Left cardiac atrium (tissue), 4 donors: ENCODE data around the gene GATA2. TPM values are rescaled to one million over a fixed set of nuclear protein-coding genes. Genes with fewer than 3 reads are reported as not detected.

Source experiments
- ATAC-seq, 2 donors: fragments of 200-7000 bp; cut with Tn5 transposase; one replicate each; pipeline ENCODE4 v1.9.1; 2020; ENCODE audit warnings: mild to moderate bottlenecking in 2 of 2, moderate library complexity in 2 of 2
- DNase-seq: peaks from one replicate; pipeline ENCODE4 v3.0.0-alpha.2; 2020
- intact Hi-C, 2 donors: fragments of 100-400 bp; cut with DNase I; formaldehyde crosslinking; loops; one replicate each; pipeline versions ENCODE4 v1.14.1 to v1.15.1; 2022 to 2023
- total RNA-seq, 2 donors: library from RNA; stranded (reverse); fragmentation: NEBNext Ultra II Directional; extraction: Animal tissue kit (Norgen Biotek cat#: 25700); gene quantifications; one replicate each; pipeline ENCODE4 v1.2.1, GENCODE V29; 2021
- donor health status: DM: no; HTN: yes; CAD: no.
- donor health status: DM: no; HTN: yes; CAD: no; lungs with severe emphysema.
- donor health status: DM: yes; HTN: yes; CAD: no.
- donor health status: Dilated cardiomyopathy.

The GATA2 gene
- total RNA-seq, 2 donors from 2014 or later: 8.9 to 23.8 TPM

DNA sequence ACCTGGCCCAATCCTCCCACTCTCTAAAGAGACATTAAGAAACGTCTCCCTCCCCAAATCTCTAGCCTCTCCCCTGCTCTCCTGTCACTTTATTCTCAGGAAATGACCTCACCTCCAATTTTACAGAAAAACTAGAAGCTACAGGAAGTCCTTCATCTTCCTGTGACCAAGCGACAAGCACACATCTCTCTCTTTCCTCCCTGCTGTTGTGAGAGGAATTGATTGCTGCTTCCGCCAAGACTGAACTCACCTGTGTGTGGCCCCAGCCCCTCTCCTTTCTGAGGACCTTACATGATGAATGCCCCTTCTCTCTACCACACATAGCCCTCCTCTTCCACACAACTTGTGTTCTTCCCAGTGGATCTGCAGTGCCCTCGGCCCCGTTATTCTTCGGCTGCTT is 44.5 kb downstream of the GATA2 start:
- no peak for ATAC-seq

DNA sequence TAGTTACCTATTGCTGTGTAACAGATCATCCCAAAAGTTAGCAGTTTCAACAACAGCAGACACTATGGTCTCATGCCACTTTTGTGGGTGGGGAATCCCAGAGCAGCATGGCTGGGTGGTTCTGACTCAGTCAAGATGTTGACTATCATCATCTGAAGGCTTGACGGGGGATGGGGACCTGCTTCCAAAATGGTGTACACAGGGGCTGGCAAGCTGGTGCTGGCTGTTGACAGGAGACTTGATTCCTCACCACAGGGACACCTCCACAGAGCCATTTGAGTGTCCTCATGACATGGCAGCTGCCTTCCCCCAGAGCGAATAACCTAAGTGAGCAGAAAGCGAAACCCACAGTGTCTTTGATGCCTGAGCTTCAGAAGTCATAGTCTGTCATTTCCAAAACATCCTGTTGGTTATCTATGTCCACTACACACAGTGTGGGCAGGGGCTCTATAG is 45.4 kb downstream of the GATA2 start:
- DNase-seq: no peak
- intact Hi-C loops: no loop called here
- no peak for ATAC-seq

More for the DNA sequence above, 44.5 kb downstream of the GATA2 start:
- DNase-seq: no peak
- intact Hi-C loops: no loop called here

DNA sequence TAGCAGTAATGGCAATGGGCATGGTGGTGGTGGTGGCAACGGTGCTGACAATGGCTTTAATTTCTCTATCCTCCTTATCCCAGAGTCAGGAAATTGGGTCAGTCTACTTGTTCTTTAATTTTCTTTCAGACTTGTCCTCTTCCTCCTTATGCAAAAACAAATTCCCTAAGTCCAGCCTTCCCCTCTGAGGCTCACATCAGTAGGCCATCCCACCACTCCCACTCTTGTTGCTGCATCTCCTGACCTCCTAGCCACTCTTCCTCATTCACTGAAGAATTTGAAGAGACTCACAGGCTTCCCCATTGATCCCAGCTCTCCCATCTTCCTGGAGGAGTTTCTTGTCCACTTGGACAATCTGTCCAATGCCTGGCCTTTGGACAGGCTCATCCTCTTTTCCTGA is 46.2 kb downstream of the GATA2 start:
- intact Hi-C loops: no loop called here
- no peak for ATAC-seq

DNA sequence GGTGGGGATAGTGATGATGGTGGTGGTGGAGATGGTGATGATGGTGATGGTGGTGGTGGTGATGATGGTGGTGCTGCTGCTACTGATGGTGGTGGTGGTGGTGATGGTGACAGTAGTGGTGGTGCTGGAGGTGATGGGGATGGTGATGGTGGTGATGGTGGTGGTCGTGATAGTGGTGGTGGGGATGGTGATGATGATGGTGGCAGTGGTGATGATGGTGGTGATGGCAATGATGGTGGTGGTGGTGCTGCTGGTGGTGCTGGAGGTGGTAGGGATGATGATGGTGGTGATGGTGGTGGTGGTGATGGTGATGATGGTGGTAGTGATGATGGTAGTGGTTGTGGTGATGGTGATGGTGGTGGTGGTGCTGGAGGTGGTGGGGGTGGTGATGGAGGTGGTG is 47.6 kb downstream of the GATA2 start:
- DNase-seq (no peak), ATAC-seq (no peak)
- intact Hi-C loops: no loop called here

More for the DNA sequence above, 46.2 kb downstream of the GATA2 start:
- no peak for DNase-seq

DNA sequence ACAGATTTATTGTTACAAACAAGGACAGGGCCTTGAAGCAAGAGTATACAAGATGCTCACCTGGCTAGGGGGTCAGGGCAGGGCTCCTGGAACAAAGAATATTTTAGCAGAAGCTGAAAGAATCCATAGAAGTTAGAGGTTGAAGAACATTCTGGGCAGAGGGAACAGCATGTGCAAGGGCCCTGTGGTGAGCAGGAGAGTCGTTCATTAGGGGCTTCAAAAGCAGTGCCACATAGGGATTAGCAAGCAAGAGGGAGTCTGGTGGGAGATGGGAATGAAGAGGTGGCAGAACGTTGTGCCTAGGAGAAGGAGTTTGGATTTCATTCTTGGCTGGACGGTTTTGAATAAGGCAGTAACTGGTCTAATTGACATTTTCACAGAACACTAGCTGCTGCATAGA is 49.2 kb downstream of the GATA2 start:
- ATAC-seq: no peak
- no peak for DNase-seq
- intact Hi-C loops: no loop called here

DNA sequence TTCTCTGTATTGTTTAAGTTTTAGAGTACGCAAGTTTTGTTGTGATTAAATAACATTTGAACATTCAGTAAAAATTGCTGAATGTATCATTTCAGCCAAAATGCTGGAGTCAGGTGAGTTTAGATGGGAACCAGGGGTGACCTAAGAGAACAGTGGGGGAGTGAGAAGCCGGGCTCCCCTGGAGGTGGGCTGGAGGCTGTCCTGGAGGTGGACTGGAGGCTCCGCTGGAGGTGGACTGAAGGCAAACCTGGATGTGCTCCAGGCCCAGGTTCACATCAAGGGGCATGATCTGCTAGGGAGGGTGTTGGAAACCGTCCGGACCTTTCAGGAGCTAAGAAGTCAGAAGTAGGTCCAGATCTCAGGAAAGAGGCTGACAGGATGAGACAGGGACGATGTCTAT is 50.1 kb downstream of the GATA2 start:
- ATAC-seq (no peak), DNase-seq (no peak)
- intact Hi-C loops: no loop called here

DNA sequence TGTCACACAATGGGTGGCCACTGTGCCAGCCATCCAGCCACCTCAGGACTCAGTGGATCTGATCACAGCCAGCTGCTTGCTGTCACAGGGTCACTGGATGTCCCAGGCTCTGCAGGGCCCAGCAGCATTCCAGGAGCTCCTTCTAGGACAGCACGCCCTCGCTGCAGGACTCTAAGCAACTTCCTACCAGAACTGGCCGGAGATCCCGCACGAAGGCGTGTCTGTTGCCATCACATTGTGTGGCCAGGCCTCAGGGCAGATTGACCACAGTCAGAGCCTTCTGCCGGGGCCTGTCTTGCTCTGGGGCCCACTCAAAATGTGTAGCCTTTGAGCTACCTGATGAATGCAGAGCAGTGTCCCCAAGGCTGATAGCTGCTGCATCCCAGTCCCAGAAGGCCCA is 50.9 kb downstream of the GATA2 start:
- intact Hi-C loops: no loop called here
- no peak for ATAC-seq
- no peak for DNase-seq

DNA sequence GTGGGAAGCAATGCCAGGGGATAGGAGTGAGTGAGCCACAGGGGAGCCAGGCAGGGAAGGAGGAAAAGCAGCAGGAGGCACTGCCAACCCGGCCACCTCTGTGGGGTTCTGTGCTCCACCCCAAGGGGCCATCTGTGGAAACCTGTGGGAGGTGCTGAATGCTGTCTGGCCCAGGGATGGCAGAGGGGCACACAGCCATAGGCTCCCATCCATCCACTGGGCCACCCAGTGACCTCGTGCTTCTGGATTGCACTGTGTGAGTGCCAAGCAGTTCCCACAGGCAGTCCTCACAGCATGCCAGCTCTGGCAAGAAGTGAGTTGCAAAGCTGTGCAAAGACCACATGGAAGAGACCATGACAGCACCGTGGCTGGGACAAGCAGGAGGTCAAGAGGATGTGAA is 53.8 kb downstream of the GATA2 start:
- intact Hi-C loops: no loop called here
- ATAC-seq (peak; percentile 14 to 85), DNase-seq (no peak)

DNA sequence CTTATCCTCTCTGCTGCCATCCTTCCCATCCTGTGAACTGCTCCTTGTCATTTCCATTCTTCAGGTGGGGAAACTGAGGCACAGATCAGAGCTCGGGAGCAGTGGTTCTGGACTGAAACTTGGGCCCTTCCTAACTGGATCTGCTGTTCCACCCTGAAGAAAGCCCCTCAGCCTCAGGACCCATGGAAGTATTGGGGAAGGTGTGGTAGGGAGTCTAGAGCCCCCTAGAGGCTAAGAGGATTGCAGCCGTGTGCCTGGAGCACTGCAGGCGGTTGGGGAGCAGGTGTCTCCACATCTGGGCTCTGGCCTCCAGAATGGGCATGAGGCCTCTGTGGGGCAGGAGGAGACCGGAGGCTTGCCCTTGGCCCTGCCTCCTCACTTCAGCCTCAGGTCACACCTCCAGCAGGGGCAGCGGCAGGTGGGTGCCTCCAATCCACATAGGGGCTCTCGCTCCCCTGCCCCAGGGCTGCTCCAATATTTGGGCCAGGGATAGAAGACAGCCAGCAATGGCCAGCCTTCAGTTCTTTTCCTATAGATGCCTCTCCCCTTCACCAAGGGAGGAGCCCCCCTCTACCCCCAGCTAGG is 54.4 kb downstream of the GATA2 start:
- DNase-seq: no peak
- no peak for ATAC-seq
- intact Hi-C loops: no loop called here

DNA sequence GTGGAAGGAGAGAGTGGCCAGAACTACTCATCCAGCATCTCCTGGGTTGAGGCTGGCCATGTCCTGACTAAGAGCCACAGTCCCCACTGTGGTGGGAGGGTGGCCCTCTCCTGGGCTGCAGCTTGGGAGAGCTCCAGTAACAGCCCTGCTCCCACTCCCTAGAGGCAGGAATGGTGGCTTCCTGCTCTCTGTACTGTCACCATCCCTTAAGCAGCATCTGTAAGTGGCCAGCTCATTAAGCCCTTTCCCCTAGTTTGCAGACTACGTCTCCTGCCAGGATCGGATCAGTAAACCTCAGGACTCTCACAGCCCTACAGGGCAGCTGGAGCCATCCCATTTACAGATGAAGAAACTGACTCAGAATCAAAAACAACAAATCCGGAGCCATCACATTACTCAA is 56.8 kb downstream of the GATA2 start:
- ATAC-seq: no peak
- intact Hi-C loops: no loop called here

DNA sequence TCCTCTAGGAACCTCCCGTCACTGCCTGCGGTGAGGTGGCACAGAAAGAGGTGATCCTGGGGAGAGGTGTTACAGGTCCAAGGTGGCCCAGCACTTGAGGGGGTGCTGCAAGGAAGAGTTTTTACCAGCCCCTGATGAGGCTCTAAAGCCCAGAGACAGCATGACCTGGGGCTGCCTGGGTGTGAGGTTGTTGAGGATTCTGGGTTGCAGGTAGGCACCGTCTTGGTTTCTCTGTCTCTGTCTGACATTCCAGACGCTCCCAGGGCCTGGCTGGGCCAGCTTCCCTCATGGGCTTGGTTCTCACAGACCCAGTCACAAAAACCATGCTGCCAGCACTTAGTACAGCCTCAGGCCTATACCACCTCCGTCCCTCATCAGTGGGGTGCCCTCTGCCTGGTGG is 57.4 kb downstream of the GATA2 start:
- ATAC-seq: no peak
- intact Hi-C loops: no loop called here
- DNase-seq: no peak

More for the DNA sequence above, 56.8 kb downstream of the GATA2 start:
- no peak for DNase-seq

DNA sequence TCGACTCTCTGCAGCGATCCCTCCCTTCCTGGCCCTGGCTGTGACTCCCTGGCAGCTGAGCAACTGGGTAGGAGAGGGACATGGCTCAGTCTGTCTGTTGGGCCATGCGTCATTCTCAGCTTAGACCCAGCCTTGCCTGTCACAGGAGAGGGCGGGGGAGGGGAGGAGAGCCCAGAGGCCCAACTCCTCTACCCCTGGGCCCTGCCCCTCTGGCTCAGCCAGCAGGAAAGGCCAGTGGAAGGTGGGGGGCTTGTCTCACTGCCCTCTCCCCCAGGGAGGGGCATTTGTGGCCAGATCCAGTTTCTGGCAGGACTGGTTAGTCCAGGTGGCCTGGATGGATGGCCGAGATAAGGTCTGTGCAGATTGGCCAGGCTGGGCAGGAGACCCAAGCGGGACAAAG is 57.9 kb downstream of the GATA2 start:
- ATAC-seq: peak in 1 of 2 donors; percentile 36

DNA sequence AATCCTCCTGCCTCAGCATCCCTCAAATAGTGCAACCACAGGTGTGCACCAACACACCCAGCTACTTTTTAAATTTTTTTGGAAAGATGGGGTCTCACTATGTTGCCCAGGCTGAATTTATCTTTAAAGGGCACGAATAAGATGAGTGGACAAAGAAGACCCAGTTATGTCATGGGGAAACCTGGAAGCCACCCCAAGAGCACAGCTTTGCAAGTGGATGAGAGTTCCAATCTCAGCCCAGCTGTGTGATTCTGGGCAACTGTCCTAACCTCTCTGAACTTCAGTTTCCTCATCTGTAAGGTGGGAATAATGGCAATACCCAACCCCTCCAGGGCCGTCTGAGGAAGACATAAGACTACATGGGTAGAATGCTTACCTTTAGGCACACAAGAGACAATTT is 58.5 kb downstream of the GATA2 start:
- ATAC-seq (no peak), DNase-seq (no peak)
- intact Hi-C loops: no loop called here

More for the DNA sequence above, 57.9 kb downstream of the GATA2 start:
- intact Hi-C loops: no loop called here
- DNase-seq: no peak

DNA sequence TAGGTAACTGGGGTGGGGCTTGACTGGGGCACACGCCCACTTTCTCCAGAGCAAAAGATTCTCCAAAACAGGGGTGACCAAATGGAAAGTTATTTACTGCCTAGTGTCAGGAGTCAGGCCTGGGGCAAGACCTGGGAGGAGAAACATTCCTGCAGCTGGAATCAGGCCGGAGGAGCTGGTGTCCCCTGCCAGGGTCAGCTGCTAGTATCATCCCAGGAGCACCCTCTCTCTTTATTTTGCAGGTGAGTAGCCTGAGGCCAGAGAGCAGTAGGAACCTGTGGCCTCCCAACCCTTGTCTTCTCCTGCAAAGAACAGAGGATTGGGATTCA is 59.2 kb downstream of the GATA2 start:
- ATAC-seq (no peak), DNase-seq (no peak)
- intact Hi-C loops: no loop called here

DNA sequence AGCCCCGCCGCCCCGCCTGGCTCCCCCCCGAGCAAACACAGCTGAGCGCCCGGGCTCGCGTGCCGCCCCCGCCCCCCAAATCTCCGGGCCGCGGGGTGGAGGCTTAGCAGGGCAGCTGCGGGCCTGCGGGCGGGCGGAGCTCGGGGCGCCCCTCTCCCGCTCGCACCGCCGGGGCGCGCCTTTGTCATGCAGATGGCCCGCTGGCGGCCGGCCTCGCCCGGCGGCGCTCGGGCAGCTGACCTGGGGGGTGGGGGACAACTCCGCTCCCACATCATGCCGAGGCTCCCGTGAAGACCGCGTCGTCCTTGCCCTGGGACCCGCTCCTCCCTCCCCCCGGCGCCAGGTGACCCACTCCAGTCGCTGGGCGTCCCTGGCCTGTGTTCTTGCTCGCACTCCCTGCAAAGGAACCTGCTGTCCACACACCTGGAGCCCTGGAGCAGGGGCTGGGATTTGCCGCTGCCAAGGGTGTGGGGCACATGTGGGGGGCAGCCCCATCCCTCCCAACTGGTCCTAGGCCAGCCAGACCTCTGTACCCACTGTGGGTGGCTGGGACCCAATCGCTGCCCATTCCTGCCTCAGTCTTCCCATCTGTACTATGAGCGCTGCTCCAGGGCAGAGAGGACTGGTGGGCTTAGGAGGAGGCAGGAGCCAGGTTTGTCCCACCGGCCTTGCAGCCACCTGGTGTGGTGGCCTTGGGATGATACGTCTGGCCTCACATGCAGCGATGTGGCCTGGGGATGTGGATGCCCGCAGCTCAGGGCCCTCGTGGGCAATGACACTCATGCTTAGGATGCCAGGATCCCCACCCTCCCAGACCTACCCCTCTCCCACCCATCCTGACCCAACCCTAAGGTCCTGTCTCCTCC is 59.8 kb downstream of the GATA2 start:
- no peak for DNase-seq
- peak; percentile 19 to 29 for ATAC-seq
- intact Hi-C loops: no loop called here

DNA sequence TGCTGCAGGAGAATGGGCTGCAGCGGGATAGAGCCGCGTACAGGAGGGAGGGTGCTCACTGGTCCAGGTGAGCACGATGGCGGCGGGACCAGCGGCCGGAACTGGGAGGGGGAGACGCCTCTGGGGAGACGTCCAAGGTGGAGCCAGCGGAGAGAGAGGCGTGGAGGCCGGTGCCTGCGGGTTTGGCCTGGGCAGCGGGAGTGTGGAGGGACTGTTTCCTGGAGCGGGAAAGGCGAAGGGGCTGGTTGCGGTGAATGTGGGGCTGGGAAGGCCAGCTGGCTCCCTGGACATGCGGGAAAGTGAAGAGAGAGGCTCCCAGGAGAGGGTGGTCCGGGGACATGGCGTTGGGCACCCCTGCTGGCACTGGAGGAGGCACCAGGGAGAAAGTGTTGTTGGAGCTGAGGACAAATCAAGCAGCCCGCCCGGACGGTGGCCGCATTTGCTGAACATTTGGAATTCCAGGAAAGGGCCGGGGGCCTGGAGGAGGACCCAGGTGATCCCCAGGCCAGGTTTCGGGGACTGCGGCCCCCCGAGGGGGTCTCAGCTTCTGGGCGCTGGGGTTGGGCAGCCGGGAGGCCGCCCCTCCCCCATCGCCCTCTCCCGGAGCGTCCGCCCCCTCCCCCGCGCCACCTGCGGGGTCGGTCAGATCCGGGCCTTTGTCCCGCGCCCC is 60.6 kb downstream of the GATA2 start:
- DNase-seq (no peak), ATAC-seq (peak in 1 of 2 donors; percentile 18)
- intact Hi-C loops: no loop called here

DNA sequence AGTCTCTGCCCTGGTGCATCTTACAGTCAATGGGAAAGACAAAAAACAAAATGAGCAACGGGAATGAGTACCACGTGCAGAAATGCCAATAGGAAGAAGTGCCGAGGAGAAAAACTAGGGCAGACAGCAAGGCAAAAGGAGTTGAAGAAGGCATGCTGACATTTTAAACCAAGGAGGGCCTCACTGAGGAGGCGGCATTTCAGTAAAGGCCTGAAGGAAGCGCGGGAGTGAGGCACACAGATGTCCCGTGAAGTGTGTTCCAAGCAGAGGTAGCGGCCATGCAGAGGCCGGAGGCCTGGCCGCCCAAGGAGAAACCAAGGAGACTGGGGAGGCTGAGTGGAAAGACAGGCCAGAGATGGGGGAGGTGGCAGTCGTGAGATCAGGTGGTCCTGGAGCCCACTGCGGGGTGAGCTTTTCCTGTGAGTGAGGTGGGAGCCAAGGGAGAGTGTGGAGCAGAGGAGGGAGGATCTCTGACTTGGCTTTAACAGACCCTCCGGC is 61.1 kb downstream of the GATA2 start:
- intact Hi-C loops: no loop called here

DNA sequence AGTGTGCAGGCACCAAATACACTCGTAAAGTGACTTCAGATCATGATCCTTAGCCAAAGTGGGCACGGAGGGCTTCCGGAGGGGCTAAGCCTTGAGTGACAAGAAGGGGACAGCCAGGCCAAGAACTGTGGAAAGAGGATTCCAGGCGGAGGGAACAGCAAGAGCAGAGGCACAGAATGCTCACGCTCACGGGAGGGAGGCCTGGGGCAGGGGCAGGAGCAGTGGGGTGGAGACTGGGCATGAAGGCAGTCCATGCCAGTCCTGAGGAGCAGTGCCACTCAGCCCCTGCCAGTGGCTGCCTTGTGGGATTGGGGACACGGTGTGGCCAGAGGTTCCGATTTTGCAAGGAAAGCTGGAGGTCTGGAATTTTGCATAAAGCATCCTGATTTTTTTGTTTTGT is 62.3 kb downstream of the GATA2 start:
- DNase-seq (no peak), ATAC-seq (no peak)
- intact Hi-C loops: no loop called here

More for the DNA sequence above, 61.1 kb downstream of the GATA2 start:
- DNase-seq (no peak), ATAC-seq (no peak)

DNA sequence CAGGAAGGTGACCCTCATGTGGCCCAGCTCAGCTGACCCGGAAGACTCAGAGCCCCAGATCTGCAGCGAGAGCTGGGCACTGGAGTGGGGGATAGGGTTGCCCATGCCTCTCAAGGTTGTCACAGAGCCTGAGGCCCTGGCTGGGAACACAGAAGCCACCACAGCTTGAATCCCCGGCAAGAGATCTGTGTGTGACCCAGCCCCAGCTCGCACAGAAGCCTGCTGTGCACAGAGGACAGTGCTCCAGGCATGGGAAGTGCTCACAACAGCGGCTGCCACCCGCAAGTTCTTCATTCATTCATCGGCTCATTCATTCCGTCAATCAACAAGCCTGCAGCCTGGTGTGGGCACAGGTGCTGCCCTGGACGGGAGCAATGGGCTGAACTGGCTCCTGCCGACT is 62.7 kb downstream of the GATA2 start:
- ATAC-seq: no peak
- DNase-seq: no peak
- intact Hi-C loops: no loop called here

DNA sequence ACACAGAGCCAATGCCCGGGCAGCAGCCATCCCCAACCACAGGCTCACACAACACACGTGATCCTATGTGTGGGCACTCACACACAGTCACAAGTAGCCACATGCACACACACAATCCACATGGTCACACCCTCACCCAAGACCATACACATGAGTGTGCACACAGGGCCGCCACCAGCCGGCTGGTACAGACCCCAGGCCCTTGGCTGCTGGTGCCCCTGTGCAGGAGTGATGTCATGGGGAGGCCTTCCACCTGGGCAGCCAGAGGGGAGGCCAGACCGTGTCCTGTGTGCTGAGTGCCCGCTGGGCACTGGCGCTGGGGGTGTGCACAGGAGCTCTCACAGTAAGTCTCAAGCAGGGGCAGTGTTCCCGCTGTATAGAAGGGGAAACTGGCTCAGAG is 63.2 kb downstream of the GATA2 start:
- no peak for ATAC-seq
- DNase-seq: no peak
- intact Hi-C loops: loop anchor here (5.0 to 10.0 kb wide), 4 partner anchors 68 to 178 kb away; no protein-coding TSS in a partner anchor
